ENCODE measurements around the gene RPL18A.
"Not testable (repeated sequence)": the region's sequence is repeated elsewhere in the genome, so short reads cannot be mapped to it uniquely, and the experiment has no call there.

RPL18A gene

GRCh38 chr19:17866964-17867486, 7.3 kb downstream of the RPL18A start:
- DNase-seq (ENCODE audit: low spot score), result no peak

DNA sequence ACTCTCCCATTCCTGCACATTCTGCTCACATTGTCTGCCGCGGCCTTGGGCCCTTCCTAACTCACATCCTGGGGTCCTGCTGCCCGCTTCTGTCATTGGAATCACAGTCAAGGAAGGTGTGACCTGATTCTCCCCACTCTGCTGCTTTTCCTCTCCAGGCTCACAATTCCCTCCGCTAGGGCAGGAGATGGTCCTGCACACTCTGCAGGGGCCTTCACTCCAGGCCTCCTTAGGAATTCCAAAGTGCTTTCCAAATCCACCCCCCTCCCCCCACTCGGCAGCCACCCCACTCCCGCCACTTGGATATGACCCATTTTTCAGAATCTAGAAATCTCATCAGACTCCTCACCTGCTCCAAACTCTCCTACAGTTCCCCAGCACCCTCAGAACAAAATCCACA, 9.0 kb downstream of the RPL18A start:
- no peak for DNase-seq (ENCODE audit: low spot score)

DNA sequence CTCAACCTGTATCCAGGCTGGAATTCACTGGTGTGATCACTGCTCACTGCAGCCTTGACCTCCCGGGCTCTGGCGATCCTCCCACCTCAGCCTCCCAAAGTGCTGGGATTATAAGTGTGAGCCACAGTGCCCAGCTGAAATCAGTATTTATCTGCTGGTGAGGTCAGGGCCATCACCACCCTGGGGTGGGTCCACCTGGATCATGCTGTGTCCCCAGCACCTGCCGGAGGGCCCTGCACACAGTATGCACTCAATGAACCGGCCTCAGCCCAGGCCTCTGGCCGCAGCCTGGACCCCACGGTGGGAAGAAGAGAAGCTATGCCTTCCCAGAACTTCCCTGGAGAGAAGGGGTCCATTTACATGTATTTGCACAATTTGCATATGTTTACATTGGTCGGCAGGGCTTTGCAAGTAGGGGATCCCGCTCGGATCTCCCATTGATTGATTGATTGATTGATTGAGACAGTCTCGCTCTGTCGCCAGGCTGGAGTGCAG, 9.5 kb downstream of the RPL18A start:
- DNase-seq (ENCODE audit: low spot score), result no peak

GRCh38 chr19:17871032-17871877, 11.5 kb downstream of the RPL18A start:
- no peak for DNase-seq (ENCODE audit: low spot score)

DNA sequence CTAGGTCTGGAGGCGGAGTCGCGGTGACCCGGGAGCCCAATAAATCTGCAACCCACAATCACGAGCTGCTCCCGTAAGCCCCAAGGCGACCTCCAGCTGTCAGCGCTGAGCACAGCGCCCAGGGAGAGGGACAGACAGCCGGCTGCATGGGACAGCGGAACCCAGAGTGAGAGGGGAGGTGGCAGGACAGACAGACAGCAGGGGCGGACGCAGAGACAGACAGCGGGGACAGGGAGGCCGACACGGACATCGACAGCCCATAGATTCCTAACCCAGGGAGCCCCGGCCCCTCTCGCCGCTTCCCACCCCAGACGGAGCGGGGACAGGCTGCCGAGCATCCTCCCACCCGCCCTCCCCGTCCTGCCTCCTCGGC, 12.2 kb downstream of the RPL18A start, which contains the start of gene SLC5A5:
TSS of gene SLC5A5 (plus strand) at position 68 of the 373 bp plus-strand sequence. CDS start 375 bp downstream, outside the sequence.
- no peak for DNase-seq (ENCODE audit: low spot score)

GRCh38 chr19:17872251-17873001, 12.7 kb downstream of the RPL18A start:
- no peak for DNase-seq (ENCODE audit: low spot score)

- peak; percentile 66 for DNase-seq (ENCODE audit: low spot score)
These were observed 14.4 kb downstream of the RPL18A start for GRCh38 chr19:17873786-17874757.

DNA sequence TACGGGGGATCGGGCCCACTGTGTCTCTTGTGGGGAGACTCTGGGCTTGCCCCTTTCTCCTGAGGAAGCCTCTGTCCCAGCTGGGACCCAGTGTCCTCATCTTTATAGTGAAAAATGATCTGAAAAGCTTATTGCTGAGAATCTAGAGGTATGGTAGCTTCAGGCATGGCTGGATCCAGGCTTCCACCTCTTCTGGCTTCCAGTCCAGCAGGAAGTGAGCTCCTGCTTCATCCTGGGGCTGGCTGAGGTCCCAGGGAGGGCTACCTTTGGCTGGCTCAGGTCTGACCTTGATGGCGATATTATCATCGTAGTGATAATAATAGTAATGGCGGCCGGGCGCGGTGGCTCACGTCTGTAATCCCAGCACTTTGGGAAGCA, 15.0 kb downstream of the RPL18A start:
- no peak for DNase-seq (ENCODE audit: low spot score)

- DNase-seq (ENCODE audit: low spot score), result no peak
These were observed 18.0 kb downstream of the RPL18A start for GRCh38 chr19:17877696-17878095.

DNA sequence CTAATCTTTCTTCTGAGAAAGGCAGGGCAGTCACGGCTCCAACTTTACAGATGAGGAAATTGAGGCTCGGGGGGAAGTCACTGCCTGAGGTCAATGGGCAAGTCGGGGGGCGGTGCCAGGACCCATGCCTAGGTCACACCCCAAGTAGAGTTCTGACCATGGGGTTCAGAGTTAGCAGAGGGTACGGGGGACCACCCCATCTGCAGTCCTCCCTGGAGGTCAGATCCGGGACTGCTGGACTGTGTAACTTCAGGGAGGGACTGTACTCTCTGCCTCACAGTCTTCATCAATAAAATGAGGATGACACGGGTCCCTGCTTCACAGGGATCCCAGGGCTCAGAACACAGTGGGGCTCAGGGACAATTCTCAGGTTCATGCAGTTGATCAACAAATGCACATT, 19.8 kb downstream of the RPL18A start:
- no peak for DNase-seq (ENCODE audit: low spot score)

- DNase-seq (ENCODE audit: low spot score), result no peak
These were observed 22.0 kb downstream of the RPL18A start for GRCh38 chr19:17881701-17882100.

- DNase-seq (ENCODE audit: low spot score), result no peak
These were observed 24.1 kb downstream of the RPL18A start for GRCh38 chr19:17883627-17884410.

DNA sequence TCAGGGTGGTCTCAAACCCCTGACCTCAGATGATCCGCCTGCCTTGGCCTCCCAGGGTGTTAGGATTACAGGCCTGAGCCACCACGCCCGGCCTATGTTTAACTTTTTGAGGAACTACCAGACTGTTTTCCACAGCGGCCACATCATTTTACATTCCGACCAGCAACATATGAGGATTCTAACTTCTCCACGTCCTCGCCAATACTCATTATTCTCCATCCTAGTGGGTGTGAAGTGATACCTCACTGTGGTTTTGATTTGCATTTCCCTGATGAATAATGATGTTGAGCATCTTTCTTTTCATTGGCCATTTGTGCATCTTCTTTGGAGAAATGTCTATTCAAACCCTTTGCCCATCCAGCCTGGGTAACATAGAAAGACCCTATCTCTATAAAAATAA, 26.8 kb downstream of the RPL18A start:
- no peak for DNase-seq (ENCODE audit: low spot score)

GRCh38 chr19:17887221-17887620, 27.5 kb downstream of the RPL18A start:
- DNase-seq (ENCODE audit: low spot score), result not testable (repeated sequence)

- no peak for DNase-seq (ENCODE audit: low spot score)
These were observed 28.6 kb downstream of the RPL18A start for GRCh38 chr19:17888260-17888659.

DNA sequence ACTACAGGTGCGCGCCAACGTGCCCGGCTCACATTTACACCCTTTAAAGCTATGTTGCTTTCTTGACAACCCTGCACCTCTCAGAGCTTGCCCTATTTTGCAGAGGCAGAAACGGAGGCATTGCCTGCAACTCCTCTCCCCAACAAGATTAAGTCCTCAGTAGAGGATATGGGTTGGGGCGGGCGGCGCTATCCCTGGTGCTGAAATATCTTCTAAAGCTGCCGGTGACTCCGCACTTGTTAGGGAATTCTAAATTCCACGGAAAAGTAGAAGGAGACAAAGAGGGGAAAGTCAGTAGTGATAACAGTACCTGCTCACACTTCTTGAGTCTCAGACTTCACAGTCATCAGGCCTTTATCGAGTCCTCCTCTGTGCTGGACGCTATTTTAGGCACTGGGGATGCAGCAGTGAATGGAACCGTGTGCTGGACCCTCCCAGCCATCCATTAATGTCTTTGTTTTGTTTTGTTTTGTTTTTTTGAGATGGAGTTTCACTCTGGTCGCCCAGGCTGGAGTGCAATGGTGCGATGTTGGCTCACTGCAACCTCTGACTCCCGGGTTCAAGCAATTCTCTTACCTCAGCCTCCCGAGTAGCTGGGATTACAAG, 30.0 kb downstream of the RPL18A start:
- DNase-seq (ENCODE audit: low spot score), result peak; percentile 79

GRCh38 chr19:17893766-17894165, 34.1 kb downstream of the RPL18A start:
- no peak for DNase-seq (ENCODE audit: low spot score)

GRCh38 chr19:17902701-17903100, 43.0 kb downstream of the RPL18A start:
- peak; percentile 49 for DNase-seq (ENCODE audit: low spot score)

DNA sequence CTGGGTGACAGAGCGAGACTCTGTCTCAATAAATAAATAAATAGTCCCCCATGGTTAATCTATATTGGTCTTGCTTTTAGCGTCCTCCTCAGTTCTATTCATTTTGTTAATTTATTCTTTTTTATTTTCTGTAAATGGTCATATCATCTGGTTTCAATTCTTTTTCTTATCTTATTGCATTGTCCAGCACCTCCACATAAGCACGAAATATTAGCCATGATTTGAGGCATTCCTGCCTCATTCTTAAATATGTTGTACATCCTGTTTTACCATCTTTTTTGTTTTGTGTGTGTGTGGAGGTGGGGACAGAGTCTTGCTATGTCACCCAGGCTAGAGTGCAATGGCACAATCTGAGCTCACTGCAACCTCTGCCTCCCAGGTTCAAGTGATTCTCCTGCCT, 48.5 kb downstream of the RPL18A start:
- no peak for DNase-seq (ENCODE audit: low spot score)

GRCh38 chr19:17909003-17909732, 49.5 kb downstream of the RPL18A start:
- no peak for DNase-seq (ENCODE audit: low spot score)
